Measurements from ENCODE around the gene UQCRH. TPM values are rescaled to one million over a fixed set of nuclear protein-coding genes. Genes with fewer than 3 reads are reported as not detected.
A peak's percentile ranks its signal among the peaks of the same experiment; 100 is the strongest.

The UQCRH gene
- total RNA-seq, 1 donor from 2014 or later, result 335 TPM

DNA sequence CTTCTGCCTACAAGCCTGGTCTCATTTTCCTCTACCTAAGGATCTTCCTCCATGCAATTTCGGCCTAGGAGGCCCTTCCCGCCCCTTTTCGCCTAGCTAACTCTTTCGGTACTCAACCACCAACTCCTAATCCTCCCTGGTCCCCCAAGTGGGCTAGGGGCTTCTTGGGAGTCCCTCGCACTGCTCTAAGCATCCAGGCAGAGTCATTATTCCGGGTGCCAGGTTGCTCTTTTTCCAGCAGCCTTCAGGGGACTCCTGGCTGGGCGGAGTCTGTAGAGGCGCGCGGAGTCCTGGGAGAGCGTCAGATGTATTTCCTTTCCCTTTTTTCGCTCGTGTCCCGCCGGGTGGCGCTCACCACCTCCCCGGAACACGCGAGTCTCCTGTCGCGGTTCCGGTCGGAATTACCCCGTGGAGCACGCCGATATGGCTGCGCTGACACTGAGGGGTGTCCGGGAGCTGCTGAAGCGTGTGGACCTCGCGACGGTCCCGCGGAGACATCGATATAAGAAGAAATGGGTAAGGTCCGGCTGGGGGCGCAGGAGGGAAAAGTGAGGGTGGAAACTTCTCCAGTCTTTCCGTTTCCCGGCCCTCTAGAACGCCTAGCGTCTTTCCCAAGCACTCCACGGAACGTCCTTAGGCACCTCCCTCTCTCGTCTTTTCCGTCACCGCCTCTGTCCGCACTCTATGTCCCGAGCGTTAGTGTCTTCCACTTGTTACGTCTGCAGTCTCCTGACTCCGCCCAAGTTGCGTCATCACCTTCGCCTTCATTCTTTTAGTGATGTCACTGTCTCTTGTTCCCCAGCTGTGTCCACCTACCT is 37.1 kb downstream of the UQCRH start, which contains the start of gene NSUN4:
Gene NSUN4, plus strand, starts transcription at position 404 of the 818 bp plus-strand sequence. Its CDS starts 20 bp downstream, at position 424.
- Mint-ChIP-seq H3K27me3 (no peaks in the 10 kb centered on the region), H3K4me3 (peak within 1 kb of the TSS; percentile 98), H3K27ac (peak within 1 kb of the TSS; percentile 98), H3K9me3 (no peaks in the 10 kb centered on the region), H3K4me1 (ENCODE audit: unreplicated experiment) (peaks cover 28% of the 10 kb centered on the region), H3K36me3 (peaks cover 15% of the 10 kb centered on the region)
- peak; percentile 89 for DNase-seq (ENCODE audit: extremely low spot score, unreplicated experiment)
- TF ChIP-seq, protein P1, sequence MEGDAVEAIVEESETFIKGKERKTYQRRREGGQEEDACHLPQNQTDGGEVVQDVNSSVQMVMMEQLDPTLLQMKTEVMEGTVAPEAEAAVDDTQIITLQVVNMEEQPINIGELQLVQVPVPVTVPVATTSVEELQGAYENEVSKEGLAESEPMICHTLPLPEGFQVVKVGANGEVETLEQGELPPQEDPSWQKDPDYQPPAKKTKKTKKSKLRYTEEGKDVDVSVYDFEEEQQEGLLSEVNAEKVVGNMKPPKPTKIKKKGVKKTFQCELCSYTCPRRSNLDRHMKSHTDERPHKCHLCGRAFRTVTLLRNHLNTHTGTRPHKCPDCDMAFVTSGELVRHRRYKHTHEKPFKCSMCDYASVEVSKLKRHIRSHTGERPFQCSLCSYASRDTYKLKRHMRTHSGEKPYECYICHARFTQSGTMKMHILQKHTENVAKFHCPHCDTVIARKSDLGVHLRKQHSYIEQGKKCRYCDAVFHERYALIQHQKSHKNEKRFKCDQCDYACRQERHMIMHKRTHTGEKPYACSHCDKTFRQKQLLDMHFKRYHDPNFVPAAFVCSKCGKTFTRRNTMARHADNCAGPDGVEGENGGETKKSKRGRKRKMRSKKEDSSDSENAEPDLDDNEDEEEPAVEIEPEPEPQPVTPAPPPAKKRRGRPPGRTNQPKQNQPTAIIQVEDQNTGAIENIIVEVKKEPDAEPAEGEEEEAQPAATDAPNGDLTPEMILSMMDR (conservative IDR thresholded peaks at IDR 0.05), result peak; percentile 65

DNA sequence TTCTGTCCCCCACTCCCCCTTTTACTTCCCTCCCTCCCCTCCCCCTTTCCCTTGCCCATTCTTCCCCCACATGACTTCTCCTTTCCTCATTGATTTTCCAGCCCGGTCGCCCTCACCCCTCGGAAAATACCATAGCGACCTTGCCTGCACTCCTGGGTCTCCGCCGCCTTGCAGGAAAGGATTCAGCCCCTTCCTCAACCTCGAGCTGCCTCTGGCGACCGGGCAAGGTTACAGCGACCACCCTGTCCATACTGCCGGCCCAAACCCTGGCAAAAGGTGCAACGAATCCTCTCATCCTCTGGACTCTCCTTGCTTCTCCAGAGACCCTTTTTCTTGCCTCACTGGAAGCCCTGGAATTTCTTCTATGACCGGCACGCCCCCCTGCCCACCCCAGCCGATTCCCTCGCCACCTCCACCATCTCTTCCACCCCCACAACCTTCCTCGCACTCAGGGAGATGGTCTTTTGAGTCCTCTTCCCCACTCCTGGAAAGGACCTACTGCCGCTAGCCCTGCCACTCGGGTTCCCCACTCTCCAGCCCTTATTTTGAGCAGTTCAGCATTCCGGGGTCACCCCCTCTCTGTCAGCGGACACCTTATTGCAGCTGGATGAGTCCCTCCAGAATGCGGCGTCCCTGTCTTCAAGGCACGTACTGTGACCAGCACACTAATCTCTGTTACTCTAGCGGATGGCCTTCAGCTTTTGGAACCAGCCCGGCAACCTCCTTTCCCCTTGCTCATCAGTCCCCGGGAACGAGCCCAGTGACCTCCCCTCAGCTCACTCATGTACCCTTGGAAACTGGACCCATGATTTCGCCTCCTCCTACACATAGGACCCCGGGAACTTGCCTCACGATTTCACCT is 38.0 kb downstream of the UQCRH start:
- Mint-ChIP-seq H3K36me3 (peaks cover 15% of the 10 kb centered on the region), H3K4me3 (peak overlapping the region; percentile 98), H3K27ac (peak overlapping the region; percentile 98), H3K27me3 (no peaks in the 10 kb centered on the region), H3K9me3 (no peaks in the 10 kb centered on the region), H3K4me1 (ENCODE audit: unreplicated experiment) (peaks cover 28% of the 10 kb centered on the region)
- TF ChIP-seq, protein P1 (conservative IDR thresholded peaks at IDR 0.05), result no peak
- DNase-seq (ENCODE audit: extremely low spot score, unreplicated experiment), result no peak

GRCh38 chr1:46342084-46342656 is 38.7 kb downstream of the UQCRH start:
- Mint-ChIP-seq H3K9me3 (no peaks in the 10 kb centered on the region), H3K4me3 (peak overlapping the region; percentile 98), H3K27me3 (no peaks in the 10 kb centered on the region), H3K27ac (peak overlapping the region; percentile 98), H3K36me3 (peaks cover 19% of the 10 kb centered on the region), H3K4me1 (ENCODE audit: unreplicated experiment) (peaks cover 28% of the 10 kb centered on the region)
- no peak for DNase-seq (ENCODE audit: extremely low spot score, unreplicated experiment)
- TF ChIP-seq, protein P1 (conservative IDR thresholded peaks at IDR 0.05), result peak; percentile 52

DNA sequence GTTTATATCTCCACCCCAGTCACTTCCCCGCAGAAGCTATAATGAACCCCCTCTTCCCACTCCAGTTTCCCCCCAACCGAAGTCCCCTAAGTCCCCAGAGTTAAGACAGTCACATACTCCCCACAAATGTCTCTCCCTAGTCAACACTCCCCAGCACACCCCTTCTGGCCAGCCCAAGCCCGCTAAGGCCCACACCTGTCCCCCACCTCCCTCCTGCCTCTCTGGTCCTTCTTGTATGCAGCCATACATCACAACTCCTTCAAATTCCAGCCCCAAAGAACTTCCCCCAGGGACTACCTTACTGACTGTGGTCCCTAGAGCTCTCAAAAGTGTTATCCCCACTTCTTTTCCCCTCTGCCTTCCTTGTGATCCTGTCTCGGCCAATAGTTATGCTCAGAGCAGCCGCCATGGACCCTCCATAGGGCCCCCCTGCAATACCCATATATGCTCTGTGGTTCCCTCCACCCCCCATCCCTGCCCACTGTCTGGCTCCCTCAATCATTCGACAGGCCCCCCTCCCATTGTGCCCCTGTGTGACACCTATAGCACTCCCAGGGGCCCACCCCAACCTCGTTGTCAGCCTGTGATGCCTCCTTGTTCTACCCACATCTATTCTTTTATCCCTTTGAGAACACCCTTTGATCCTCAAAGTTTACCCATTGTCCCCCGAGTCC is 39.3 kb downstream of the UQCRH start:
- peak overlapping the region; percentile 98 for H3K27ac Mint-ChIP-seq
- no peak for DNase-seq (ENCODE audit: extremely low spot score, unreplicated experiment)
- TF ChIP-seq, protein P1 (conservative IDR thresholded peaks at IDR 0.05), result no peak
- no peaks in the 10 kb centered on the region for H3K9me3 Mint-ChIP-seq
- H3K27me3 Mint-ChIP-seq, result no peaks in the 10 kb centered on the region
- H3K36me3 Mint-ChIP-seq, result peaks cover 19% of the 10 kb centered on the region
- peaks cover 28% of the 10 kb centered on the region for H3K4me1 Mint-ChIP-seq (ENCODE audit: unreplicated experiment)
- peak overlapping the region; percentile 98 for H3K4me3 Mint-ChIP-seq

DNA sequence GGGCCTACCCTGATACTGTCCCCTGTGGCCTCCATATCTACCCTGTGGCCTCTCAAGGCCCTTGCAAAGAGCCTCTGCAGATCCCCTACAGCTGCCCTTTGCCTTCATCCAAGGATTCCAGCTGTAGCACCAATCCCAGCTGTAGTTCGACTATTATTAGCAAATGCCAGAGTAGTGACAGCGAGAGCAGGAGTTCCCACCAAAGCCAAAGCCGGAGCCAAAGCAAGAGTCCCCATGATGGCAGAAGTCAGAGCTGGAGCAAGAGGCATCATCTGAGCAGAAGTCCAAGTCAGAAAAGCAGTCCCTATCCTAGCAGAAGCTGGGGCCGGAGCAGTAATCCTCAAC is 39.8 kb downstream of the UQCRH start:
- H3K27me3 Mint-ChIP-seq, result no peaks in the 10 kb centered on the region
- H3K4me1 Mint-ChIP-seq (ENCODE audit: unreplicated experiment), result peaks cover 33% of the 10 kb centered on the region
- H3K9me3 Mint-ChIP-seq, result no peaks in the 10 kb centered on the region
- DNase-seq (ENCODE audit: extremely low spot score, unreplicated experiment), result no peak
- H3K36me3 Mint-ChIP-seq, result peaks cover 24% of the 10 kb centered on the region
- H3K4me3 Mint-ChIP-seq, result peak overlapping the region; percentile 98
- H3K27ac Mint-ChIP-seq, result no peak overlapping the region
- TF ChIP-seq, protein P1 (conservative IDR thresholded peaks at IDR 0.05), result no peak

All from type B pancreatic cell (in vitro differentiated cells).